Prostate gland (tissue), 2 donors: ENCODE data around the gene SLC6A20. TPM values are rescaled to one million over a fixed set of nuclear protein-coding genes. Genes with fewer than 3 reads are reported as not detected.

ENCODE experiments used
- DNase-seq: peaks from one replicate; pipeline ENCODE4 v3.0.0-alpha.2; 2019; ENCODE audit warnings: low spot score
- H3K27ac ChIP-seq, 2 donors: fragments of 200-600 bp; sonication (generic); 2 replicates each; pipeline ENCODE4 v1.5.1; 2017 to 2019
- H3K27me3 ChIP-seq: fragments of 200-600 bp; sonication (generic); replicated peaks from 2 replicates; pipeline ENCODE4 v1.5.1; 2019; ENCODE audit not compliant: insufficient read depth
- H3K36me3 ChIP-seq, 2 donors: fragments of 200-600 bp; sonication (generic); 1 replicate in 1 of 2; 2 replicates in 1 of 2; pipeline versions ENCODE4 v1.5.1 to v1.8.1; 2017 to 2019
- H3K4me1 ChIP-seq: fragments of 200-600 bp; sonication (generic); replicated peaks from 2 replicates; pipeline ENCODE4 v1.5.1; 2019
- H3K4me3 ChIP-seq, 2 donors: fragments of 200-600 bp; sonication (generic); 2 replicates each; pipeline ENCODE4 v1.5.1; 2017 to 2019
- H3K9me3 ChIP-seq: fragments of 200-600 bp; sonication (generic); 2 replicates; pipeline ENCODE4 v1.5.1; 2017
- POLR2A ChIP-seq: fragments of 450-650 bp; IDR thresholded peaks from one replicate; pipeline ENCODE4 v1.6.1; 2016; ENCODE audit warnings: antibody characterized with exemption, mild to moderate bottlenecking
- POLR2AphosphoS5 ChIP-seq: sonication (generic); formaldehyde crosslinking; IDR thresholded peaks from one replicate; pipeline ENCODE4 v1.6.1; 2017; ENCODE audit warnings: antibody characterized with exemption
- WGBS: methylation state at CpG from one replicate; pipeline ENCODE4 v1.1.5; 2018; 5-methylcytosine and 5-hydroxymethylcytosine counted together
- intact Hi-C: fragments of 100-400 bp; cut with DNase I; formaldehyde crosslinking; loops from one replicate; pipeline ENCODE4 v1.14.2; 2022
- total RNA-seq, 2 donors: library from RNA; depleted of rRNA; stranded (reverse); fragments of >200 nt; gene quantifications; one replicate each; pipeline ENCODE4 v1.1.0, GENCODE V29; 2016
- TF ChIP-seq, protein P1 (sequence below), 4 experiments: fragments of 200-600 bp in 2 of 4; fragments of 450-650 bp in 2 of 4; sonication (generic) in 2 of 4; IDR thresholded peaks; 1 replicate in 3 of 4; 2 replicates in 1 of 4; pipeline ENCODE4 v1.5.1; 2016 to 2019; ENCODE audit warnings: antibody characterized with exemption in 4 of 4, mild to moderate bottlenecking in 2 of 4, moderate library complexity in 2 of 4

SLC6A20 gene
- total RNA-seq, 2 donors from 2014 or later = 1.6 TPM; not detected in 1

DNA sequence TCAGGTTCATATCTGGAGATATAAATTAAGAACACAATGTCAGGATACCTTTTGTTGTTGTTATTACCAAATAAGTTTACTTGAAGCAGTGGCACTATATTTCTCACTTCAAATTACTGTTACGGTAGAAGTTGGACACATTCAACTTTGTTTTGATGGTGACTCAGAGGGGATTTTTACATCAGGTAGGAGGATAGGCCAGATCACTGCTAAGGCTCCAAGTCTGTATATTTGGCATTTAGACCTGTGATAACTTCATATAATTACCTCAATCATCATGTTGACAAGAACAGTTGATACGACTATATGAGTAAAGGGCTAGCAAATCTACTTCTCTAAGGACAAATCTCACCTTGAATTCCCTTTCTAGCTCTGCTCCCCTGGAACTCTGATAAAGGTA is 30.0 kb upstream of the SLC6A20 start:
- Histone ChIP-seq H3K27me3 (no peaks in the 10 kb centered on the region), H3K27ac (no peak overlapping the region), H3K4me1 (no peaks in the 10 kb centered on the region), H3K36me3 (peaks cover 0 to 2% of the 10 kb centered on the region in 2 donors), H3K9me3 (no peaks in the 10 kb centered on the region), H3K4me3 (no peak overlapping the region)
- intact Hi-C loops = no loop called here
- no peak for DNase-seq
- 80% methylated on average over 2 of the region's 2 CpGs for WGBS
- TF ChIP-seq POLR2A = no peak
- TF ChIP-seq, protein P1, sequence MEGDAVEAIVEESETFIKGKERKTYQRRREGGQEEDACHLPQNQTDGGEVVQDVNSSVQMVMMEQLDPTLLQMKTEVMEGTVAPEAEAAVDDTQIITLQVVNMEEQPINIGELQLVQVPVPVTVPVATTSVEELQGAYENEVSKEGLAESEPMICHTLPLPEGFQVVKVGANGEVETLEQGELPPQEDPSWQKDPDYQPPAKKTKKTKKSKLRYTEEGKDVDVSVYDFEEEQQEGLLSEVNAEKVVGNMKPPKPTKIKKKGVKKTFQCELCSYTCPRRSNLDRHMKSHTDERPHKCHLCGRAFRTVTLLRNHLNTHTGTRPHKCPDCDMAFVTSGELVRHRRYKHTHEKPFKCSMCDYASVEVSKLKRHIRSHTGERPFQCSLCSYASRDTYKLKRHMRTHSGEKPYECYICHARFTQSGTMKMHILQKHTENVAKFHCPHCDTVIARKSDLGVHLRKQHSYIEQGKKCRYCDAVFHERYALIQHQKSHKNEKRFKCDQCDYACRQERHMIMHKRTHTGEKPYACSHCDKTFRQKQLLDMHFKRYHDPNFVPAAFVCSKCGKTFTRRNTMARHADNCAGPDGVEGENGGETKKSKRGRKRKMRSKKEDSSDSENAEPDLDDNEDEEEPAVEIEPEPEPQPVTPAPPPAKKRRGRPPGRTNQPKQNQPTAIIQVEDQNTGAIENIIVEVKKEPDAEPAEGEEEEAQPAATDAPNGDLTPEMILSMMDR (IDR thresholded peaks at IDR 0.05) = no peak
- TF ChIP-seq POLR2AphosphoS5 = no peak

DNA sequence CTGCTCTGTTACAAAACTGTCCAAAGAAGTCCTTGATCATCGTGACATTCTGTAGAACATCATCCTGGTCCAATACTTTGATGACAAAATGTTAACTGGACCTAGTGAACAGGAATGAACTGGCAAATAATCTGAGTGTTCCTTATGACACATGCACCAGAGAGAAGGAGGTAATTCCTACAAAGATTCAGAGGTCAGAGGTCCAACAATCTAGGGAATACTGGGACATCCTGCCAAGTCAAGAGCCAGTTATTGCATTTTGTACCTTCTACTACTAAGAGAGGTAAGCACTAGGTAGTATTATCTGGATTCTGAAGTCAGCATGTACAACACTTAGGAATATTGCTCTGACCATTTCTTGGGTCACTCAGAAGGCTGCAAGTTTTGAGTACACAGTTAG is 24.8 kb upstream of the SLC6A20 start:
- H3K4me1 ChIP-seq = no peaks in the 10 kb centered on the region
- H3K9me3 ChIP-seq = no peaks in the 10 kb centered on the region
- H3K27ac ChIP-seq = no peak overlapping the region
- no peak for DNase-seq
- H3K36me3 ChIP-seq = no peaks in the 10 kb centered on the region
- no peaks in the 10 kb centered on the region for H3K27me3 ChIP-seq
- TF ChIP-seq, protein P1 (IDR thresholded peaks at IDR 0.05) = no peak
- TF ChIP-seq POLR2AphosphoS5 = no peak
- 100% methylated on average over 1 of the region's 1 CpG for WGBS
- intact Hi-C loops = no loop called here
- H3K4me3 ChIP-seq = no peak overlapping the region

DNA sequence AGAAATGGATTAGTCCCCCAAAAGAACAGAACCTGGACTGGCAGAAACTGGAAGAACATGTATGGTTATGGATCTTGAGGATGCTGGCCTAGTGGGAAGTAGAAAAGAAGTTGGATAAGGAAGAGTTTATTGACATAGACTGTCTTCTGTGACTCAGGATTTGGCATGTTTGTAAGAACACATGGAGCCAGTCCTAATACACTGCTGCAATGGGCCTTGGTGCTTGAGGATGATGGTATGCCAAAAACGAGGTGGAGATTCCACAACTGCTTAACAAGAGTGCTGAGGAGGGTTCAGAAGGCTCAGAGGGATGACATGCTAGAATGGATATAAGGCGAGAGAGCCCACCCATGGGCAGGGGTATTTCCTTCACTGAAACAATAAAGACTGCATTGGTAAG is 23.2 kb upstream of the SLC6A20 start:
- Histone ChIP-seq H3K27ac (no peak overlapping the region), H3K9me3 (no peaks in the 10 kb centered on the region), H3K4me1 (no peaks in the 10 kb centered on the region), H3K4me3 (no peak overlapping the region), H3K27me3 (no peaks in the 10 kb centered on the region), H3K36me3 (no peaks in the 10 kb centered on the region)
- no peak for DNase-seq
- intact Hi-C loops = no loop called here
- TF ChIP-seq, protein P1 (IDR thresholded peaks at IDR 0.05) = no peak
- TF ChIP-seq POLR2A = no peak
- TF ChIP-seq POLR2AphosphoS5 = no peak
- 79% methylated on average over 2 of the region's 2 CpGs for WGBS

DNA sequence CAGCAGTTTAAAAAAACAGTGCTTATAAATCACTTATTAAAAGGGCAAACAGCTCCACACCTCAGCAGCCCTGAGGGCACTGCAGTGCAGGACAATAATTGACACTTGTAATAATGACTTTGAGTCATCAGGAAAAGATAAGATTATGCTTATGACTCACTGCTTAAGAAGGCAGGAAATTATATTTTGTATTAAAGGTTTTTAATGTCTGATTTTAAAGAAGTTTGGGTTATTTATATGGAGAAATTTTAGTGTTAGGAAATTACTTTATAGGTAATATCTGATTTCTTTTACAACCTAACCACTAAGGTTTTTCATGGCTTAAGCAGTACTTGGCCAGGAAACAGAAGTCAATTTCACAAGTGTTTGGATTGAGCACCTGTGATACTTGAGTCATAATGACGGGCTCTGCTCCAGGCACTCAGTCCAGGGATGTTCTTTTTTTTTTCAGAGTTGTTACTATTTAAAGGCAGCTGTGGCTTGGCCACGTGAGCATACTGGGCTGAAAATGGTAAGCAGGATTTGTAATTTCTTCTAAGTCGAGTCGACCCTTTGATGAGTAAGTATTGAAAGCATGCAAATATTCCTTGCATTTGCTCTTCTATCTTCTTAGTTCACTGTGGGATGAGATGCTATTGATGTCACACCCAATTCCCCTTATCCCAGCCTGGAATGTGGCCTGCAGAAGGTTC is 21.6 kb upstream of the SLC6A20 start:
- peak; percentile 82 for DNase-seq
- H3K36me3 ChIP-seq = no peaks in the 10 kb centered on the region
- H3K4me1 ChIP-seq = no peaks in the 10 kb centered on the region
- intact Hi-C loops = no loop called here
- no peaks in the 10 kb centered on the region for H3K27me3 ChIP-seq
- no peak overlapping the region for H3K4me3 ChIP-seq
- WGBS = 4% methylated on average over 4 of the region's 4 CpGs
- H3K9me3 ChIP-seq = no peaks in the 10 kb centered on the region
- H3K27ac ChIP-seq = peak overlapping the region in 1 of 2 donors; percentile 52
- peak; percentile 91 for TF ChIP-seq POLR2AphosphoS5
- TF ChIP-seq, protein P1 (IDR thresholded peaks at IDR 0.05) = no peak

DNA sequence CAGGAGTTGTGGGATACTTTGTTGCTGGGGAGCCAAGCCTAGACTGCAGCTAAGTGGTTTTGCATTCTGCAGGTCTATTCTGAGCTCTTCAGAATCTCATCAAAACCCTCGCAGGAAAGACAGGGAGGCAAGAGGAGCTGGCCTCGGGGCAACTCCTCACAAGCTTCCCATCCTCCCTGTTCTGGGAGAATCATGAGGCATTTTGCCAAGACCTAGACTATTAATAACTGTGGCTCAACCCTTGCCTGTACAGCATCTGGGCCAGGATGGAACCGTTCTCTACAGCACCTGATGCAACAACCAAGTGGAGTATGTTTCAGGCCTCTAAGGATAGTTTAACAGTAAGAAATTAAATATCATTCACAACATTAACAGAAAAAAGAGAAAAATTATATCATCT is 20.2 kb upstream of the SLC6A20 start:
- no peaks in the 10 kb centered on the region for H3K4me1 ChIP-seq
- H3K36me3 ChIP-seq = no peaks in the 10 kb centered on the region
- H3K4me3 ChIP-seq = no peak overlapping the region
- TF ChIP-seq, protein P1 (IDR thresholded peaks at IDR 0.05) = no peak
- TF ChIP-seq POLR2AphosphoS5 (no peak), POLR2A (no peak)
- intact Hi-C loops = no loop called here
- 76% methylated on average over 3 of the region's 3 CpGs for WGBS
- no peaks in the 10 kb centered on the region for H3K9me3 ChIP-seq
- H3K27ac ChIP-seq = no peak overlapping the region
- H3K27me3 ChIP-seq = no peaks in the 10 kb centered on the region
- DNase-seq = no peak
